ENCODE results near the gene CDC42BPB.
"Not testable (repeated sequence)": the region's sequence is repeated elsewhere in the genome, so short reads cannot be mapped to it uniquely, and the experiment has no call there.

CDC42BPB gene

DNA sequence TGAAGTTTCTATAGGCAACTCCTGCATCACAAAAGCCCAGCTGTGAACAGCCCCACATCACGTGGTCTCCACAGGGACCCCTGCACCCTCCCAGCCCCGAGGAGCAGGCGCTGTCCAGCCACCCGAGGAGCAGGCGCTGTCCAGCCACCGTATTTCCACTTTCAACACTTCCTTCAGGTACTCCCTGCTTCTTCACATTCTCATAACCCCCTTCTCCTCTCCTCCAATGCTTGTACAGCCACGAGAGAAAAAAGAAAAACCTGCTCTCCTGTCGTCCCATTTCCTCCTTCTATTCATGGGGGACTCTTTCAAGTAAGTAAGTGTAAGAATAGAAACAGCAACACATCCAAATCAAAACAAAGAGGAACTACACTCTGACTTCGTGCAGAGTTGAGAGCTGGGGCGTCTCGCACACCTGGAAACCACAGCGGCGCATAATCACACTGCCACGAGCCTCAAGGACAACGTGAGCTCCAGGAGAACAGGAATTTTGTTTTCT lies 11.9 kb downstream of the CDC42BPB start:
- no peak for DNase-seq (ENCODE audit: low read depth)

DNA sequence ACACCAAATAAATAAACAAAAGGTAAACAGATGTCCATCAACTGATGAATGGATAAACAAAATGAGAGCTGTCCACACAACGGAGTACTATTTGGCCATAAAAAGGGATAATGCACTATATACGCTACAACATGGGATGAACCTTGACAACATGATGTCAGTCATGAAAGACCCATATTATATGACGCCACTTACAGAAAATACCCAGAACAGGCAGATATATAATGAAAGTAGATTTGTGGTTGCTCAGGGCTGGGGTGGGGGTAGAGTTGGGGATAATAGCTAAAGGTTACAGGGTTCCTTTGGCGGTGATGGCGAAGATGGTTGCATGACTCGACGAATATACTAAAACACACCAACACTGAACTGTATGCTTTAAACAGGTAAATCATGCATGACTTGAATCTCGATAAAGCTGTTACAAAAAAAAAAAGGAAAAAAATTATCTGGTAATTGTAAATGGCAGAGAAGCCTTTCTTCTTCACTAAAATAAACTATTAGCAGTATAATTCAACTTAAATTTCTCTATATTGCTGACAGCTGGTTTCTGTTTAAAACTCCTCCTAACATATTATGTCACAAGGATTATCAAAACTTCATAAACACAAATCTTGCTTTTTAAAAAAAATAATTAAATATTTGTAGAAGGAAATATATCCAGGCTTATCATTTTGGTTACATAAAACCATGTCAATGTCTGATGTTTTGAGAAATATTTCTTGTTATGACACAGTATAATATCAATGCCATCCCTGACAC lies 13.9 kb downstream of the CDC42BPB start:
- DNase-seq (ENCODE audit: low read depth): no peak

DNA sequence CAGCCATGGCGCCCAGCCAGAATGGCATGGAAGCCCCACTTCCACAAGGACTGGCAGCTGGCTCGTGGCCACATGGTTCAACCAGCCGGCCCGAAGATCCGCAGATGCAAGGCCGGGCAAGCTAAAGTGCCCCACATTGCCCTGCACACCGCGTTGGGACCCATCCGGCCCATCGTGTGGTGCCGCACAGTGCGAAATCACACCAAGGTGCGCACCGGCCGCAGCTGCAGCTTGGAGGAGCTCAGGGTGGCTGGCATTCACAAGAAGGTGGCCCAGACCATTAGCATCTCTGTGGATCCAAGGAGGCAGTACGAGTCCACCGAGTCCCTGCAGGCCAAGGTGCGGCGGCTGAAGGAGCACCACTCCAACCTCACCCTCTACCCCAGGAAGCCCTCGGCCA lies 15.9 kb downstream of the CDC42BPB start:
- no peak for DNase-seq (ENCODE audit: low read depth)

DNA sequence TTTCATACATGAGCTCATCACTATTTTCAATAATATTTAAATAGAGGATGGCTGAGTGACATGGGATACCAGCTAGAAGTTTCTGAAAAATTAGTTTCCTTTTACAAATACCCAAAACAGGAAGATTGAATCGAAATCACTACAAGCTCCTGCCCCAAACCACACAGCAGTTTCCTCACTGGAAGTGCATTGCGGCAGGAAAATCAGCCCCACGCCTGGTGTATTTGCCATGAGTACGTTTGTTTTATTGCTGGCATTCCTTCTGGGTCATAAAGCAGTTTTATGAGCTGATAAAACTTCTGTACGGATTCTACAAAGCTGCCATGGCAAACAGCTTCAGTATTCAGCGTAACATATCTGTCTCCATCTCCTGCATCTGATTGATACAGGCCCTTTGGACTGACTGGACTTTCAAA lies 23.7 kb downstream of the CDC42BPB start:
- DNase-seq (ENCODE audit: low read depth): no peak

DNA sequence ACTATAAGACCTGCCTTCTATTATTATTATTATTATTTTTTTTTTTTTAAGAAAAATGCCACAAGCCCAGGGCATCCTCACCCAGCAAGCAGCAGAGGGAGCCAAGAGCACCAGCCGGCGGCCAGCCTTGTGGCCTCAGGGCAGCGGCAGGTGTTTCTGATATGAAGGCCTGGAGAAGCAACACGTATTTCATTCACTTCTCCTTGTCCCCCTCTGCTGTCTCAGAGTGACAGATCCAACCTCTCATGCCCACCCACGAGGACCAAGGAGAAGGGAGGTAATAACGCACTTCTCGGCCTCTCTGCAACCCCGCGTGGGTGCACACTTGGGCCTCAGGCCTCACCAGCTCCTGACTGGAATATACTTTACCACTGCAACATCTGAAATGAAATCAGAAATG lies 25.4 kb downstream of the CDC42BPB start:
- DNase-seq (ENCODE audit: low read depth): no peak

DNA sequence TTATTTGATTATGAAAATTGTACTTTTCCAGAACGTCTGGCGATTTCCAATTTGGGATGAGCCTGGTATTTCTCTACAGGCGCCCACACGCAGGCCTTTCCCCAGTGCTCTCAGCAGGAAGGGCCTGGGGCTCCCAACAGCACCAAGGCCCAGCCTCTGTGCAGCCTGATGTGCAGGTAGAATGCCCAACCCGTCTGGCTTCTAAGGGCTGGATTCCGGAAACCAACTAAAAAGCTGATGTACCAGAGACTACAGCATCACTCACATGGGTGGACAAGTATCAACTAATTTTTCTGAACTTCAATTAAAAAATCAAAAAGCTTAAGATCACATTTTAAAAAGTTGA lies 25.8 kb downstream of the CDC42BPB start:
- DNase-seq (ENCODE audit: low read depth): no peak

DNA sequence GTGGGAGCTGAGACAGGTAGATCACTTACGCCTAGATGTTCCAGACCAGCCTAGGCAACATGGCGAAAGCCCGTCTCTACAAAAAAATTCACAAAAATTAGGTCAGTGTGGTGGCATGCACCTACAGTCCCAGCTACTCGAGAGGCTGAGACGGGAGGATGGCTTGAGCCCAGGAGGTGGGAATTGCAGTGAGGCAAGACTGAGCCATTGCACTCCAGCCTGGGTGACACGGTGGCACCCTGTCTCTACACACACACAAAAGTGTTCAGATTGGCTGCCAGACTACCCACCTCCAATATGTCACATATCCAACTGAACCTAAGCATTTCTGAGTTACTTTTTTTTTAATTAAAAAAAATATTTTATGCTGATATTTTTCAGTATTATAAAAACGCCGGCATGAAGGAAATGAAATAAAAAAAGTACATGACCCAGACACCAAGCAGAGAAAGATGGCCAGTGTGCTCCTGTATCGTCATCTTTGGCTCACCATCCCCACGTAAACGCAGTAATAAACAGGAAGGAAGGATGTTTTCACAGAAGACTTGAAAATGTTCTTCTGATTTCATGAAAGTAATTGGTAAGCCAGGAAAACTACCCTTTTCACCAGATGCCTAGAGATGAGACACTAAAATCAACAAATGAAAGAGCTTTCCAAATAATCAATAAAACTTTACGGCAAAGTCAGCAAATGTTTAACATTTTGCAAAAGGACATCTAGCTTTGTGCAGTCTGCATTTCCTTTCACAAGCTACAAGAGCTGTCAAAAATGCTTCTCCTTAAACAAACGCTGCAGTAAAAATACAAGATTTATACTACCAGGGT lies 26.4 kb downstream of the CDC42BPB start:
- no peak for DNase-seq (ENCODE audit: low read depth)

DNA sequence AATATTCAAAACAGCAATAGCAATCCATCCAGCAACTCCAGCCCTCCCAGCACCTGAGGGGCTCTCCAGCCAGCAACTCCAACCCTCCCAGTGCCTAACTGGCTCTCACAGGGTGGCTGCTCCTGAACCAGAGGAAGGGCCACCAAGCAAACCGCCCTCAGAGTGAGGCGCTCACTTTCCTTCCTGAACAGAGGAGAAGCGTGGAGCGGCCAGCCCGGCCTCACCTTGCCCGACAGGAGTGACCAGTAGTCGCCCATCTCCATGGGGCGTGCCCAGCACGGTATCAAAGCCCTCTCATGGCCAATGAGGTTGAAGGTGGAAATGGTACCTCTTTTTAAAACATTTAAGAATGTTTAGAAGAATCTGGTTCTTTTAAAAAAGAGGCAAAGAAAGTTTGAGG lies 27.4 kb downstream of the CDC42BPB start:
- DNase-seq (ENCODE audit: low read depth): no peak

DNA sequence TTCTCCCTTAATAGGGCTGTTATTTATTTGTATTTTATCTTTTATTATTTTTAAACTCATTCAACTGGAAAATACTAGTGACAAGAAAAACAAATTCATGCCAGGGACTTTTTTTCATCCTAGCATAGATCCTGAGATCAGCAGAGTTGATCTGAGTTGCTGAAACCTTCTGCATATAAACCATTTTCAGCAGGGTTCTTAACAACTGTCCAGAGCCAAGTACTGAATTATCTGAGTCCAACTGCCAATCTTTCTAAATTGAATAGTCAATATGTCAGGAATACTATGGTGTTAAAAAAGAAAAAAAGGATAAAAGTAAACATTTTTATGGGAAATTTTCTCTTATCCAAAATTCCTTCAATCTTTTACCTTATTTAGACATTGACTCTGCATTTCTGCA lies 28.6 kb downstream of the CDC42BPB start:
- no peak for DNase-seq (ENCODE audit: low read depth)

DNA sequence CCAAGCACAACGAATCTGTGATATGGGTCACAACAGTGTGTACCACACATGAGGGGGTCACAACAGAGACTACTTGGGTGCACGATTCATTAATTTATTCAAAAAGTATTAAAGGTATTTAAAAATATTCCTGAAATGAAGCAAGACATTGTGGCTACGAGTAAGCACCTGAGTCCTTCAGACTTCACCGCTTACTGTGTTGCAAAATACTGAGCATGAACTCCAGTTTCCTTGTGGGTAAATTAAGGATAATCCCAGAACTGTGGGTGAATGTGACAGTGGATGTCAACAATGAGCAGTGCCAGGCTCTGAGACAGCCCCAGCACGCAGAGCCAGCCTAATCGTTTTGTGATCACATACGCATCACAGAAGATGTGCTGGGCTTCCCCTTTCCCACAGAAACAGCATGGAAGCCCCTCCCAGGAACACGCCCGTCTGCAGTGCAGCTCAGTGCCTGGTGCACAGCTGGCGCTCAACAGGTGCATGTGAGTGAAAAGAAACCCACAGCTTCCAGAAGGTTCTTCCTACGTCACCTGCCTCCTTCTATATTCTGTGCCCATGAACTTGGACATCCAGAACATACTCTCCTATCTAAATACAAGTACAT lies 29.1 kb downstream of the CDC42BPB start:
- DNase-seq (ENCODE audit: low read depth): no peak

DNA sequence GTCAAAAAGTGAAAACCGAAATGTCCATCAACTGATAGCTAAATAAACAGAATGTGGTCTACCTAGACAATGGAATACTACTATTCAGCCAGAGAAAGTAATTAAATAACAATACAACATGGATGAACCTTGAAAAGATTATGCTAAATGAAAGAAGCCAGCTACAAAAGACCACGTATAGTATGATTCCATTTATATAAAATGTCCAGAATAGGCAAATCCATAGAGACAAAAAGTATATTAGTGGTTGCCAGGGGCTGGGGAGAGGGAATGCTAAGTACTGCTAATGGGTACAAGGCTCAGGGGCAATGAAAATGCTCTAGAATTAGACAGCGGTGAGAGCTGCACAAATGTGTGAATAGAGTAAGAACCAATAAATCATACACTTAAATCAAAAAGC lies 29.9 kb downstream of the CDC42BPB start:
- DNase-seq (ENCODE audit: low read depth): no peak

DNA sequence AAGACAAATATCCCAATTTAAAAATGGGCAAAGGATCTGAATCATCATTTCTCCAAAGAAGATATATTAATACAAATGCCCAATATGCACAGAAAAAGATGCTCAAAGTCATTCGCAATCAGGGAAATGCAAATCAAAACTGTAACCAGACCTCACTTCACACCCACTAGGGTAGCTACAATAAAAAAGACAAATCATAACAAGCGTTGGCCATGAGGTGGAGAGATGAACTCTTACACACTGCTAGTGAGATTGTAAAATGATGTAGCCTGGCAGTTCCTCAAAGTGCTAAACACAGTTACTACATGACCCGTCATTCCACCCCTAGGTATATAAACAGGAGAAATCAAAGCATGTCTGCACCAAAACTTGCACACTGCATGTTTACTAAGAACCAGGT lies 30.4 kb downstream of the CDC42BPB start:
- no peak for DNase-seq (ENCODE audit: low read depth)

DNA sequence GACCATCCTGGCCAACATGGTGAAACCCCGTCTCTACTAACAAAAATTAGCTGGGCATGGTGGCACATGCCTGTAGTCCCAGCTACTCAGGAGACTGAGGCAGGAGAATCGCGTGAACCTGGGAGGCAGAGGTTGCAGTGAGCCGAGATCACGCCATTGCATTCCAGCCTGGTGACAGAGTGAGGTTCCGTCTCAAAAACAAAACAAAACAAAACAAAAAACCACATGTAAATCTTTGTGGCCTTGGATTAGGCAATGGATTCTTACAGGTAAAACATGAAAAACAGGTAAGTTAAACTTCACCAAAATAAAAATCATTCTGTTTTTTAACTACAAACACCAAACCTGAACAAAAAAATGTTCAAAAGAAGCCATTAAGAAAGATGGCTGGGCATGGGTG lies 31.2 kb downstream of the CDC42BPB start:
- DNase-seq (ENCODE audit: low read depth): not testable (repeated sequence)

DNA sequence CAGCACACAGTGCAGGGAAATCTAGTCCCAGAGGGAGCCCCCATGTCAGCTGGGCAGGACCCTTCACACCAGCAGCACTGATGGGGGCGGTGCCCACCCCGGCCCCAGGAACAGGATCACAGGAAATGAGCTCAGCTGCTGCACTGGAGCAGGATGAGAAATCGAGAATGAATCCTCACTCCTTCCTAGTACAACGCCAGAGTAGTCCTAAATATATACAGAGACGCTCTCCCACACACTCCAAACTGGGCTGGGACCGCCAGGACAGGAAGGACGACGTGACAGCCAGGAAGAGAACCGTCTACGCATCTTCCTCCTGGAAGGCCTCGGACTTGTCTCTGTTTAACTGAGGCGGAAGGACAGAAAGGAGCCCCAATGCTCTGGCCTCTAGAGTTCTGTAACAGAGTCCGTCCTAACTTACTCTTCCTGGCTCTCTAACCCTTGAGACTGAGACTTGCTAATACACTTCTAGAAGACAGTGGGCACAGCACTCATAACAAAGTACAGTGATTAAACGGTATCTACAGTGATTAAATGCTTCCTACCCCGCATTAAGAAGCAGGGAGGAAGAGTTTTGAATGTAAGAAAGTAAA lies 33.4 kb downstream of the CDC42BPB start:
- no peak for DNase-seq (ENCODE audit: low read depth)

DNA sequence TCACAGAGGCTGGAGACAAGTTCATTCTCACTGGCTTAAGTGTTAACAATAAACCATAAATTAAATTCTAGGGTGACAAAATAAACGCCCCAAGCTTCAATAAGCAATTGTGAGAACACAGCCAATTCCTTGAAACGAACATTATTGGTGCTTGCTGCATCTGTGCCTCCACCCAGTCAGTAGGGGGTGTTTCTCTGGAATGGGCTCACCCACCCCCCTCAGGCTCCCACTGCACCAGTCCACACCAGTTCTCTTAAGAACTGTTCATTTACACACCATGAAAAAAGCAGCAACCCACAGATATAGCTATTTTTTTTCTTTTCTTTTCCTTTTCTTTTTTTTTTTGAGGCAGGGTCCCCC lies 34.7 kb downstream of the CDC42BPB start:
- DNase-seq (ENCODE audit: low read depth): no peak

DNA sequence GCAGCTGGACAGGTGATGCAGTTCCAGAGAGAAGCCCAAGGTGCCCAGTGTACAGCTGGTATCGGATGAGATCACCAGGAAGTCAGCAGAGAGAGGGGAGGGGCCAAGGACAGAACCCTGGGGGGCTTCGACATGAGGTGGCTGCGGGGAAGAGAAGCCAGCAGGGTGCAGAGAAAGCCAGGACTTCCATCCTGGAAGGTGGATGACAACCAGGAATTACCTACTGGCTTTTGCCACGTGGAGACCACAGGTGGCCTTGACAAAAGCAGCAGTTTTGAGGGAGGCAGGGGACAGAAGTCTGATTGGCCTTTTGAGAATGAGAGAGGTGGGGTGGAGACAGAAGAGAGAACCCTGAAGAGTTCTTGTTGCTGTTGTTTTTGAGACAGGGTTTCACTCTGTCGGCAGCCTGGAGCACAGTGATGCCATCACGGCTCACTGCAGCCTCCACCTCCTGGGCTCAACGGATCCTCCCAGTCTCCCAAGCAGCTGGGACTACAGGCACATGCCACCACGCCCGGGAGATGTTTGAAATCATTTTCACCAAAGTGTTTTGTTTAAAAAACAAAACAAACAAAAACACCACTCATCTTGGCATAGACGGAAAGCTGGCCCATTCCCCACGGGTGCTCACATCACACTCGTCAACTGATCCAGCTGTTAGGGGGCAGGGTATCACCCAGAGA lies 35.2 kb downstream of the CDC42BPB start:
- DNase-seq (ENCODE audit: low read depth): no peak

DNA sequence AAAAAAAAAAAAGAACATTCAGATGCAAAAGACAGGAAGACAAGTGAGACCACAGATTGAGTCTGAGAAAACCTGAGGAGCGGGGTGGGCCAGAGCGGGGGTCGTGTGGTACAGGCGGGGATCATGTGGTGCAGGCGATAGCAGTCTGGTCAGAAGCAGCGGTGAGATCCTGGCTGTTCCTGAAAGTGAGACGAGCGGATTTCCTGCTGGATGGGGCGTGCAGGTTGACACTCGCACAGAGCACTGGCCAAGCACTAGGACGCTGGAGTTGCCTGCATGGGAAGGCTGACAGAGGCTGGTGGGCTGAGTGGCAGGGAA lies 35.7 kb downstream of the CDC42BPB start:
- no peak for DNase-seq (ENCODE audit: low read depth)

DNA sequence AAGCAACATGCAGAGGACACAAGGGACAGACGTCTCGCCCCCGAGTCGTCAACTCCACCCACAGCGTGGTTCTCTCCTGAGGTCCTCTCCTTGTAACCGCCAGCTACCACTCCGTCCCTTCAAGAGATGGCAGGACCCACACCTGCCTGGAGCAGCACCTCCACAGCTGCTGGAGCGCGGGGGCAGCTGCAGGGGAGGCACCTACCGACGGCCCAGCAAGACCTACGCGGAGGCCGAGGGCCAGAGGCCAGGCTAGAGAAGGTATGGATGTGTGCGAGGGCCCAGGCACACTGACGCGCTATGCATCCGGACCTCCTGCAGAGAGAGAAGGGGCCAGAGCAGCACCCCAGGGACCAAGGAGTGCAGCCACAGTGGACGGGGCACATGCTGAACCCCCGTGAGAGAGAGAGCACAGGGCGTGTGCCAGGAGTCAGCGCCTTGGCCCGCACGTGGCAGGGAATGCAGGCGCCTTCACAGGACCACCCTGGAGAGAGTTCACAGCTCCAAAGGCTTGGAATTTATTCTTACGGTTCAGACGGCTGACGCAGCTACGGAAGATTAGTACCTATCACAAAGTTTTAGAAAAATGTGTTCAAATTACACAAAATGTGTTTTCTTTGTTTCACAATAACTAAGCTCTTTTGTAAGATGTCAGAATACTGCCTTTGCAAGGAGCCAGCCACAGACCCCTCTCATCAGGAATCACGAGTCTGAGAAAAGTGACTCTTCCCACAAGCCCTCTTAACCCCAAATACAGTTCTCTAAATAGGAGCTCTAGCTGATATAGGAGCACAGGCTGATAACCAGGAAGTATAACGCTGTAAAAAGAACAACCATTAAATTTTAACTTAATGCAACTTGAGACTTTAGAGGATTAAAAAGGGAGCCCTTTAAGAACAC lies 36.8 kb downstream of the CDC42BPB start:
- no peak for DNase-seq (ENCODE audit: low read depth)

DNA sequence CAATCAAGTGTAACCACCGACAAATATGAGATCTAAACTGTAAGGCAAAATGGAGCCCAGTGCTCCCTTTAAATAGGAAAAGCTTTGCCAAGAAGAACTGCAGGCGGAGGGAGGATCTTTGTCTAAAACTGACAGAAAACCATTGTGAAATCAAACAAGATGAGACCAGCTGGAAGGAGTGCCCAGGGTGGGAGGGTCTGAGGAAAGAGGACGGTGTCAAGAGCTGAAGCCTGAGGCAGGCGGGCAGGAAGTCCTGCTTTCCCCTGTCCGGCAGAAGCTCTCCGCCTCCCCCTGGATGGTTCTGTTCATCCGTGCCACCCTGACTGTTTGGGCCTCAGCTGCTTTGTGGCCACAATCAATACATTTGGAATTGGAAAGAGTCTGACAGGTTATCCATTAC lies 37.5 kb downstream of the CDC42BPB start:
- no peak for DNase-seq (ENCODE audit: low read depth)

DNA sequence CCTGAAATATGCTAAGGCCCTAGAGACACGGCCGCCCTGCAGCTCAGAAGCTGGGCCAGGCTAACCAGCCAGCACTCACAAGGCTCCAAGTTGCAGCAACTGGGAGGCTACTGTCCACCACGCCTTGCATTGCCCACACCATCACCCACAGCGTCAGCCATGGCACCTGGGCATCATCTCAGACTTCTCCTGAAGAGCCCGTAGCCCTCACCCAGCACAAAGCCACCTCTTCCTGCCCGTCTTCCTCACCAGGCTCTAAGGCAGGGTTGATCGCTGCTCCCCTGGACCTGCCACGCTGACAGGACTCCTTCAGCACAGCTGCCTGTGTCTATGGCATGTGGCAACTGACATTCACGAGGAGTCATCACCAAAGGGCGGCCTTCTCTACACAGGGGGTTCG lies 38.1 kb downstream of the CDC42BPB start:
- DNase-seq (ENCODE audit: low read depth): no peak

DNA sequence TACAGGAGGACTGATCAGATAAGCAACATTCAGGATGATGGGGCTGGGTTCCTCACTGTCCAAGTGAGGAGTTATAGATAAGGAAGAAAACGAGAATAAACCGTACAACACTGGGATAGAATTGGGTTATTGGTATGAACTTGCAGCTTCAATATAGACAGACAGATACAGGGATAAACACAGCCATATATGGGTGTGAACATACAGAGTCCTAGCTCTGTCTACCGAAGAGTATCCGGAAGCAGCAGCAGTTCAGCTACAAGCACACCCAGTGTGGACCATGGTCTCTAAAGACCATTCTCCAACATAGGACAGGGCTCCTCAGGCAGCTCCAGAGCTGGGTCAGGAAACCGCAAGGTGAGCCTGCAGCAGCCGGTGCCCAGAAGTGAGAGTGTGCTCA lies 40.8 kb downstream of the CDC42BPB start:
- no peak for DNase-seq (ENCODE audit: low read depth)

Data from activated T-cell treated with anti-CD3 and anti-CD28 coated beads for 1 hour (primary cell).